Urothelium cell line (cell line): ENCODE data around the gene RAB11FIP4.
A peak's percentile ranks its signal among the peaks of the same experiment; 100 is the strongest.

Source experiments
- DNase-seq: peaks from one replicate; pipeline ENCODE4 v3.0.0; 2011; ENCODE audit warnings: low spot score, mixed read lengths
- FAIRE-seq: peaks from 2 replicates; lab custom pipeline; 2011; peaks lifted over from hg19 to GRCh38; lab: Jason Lieb, UNC

The RAB11FIP4 gene

DNA sequence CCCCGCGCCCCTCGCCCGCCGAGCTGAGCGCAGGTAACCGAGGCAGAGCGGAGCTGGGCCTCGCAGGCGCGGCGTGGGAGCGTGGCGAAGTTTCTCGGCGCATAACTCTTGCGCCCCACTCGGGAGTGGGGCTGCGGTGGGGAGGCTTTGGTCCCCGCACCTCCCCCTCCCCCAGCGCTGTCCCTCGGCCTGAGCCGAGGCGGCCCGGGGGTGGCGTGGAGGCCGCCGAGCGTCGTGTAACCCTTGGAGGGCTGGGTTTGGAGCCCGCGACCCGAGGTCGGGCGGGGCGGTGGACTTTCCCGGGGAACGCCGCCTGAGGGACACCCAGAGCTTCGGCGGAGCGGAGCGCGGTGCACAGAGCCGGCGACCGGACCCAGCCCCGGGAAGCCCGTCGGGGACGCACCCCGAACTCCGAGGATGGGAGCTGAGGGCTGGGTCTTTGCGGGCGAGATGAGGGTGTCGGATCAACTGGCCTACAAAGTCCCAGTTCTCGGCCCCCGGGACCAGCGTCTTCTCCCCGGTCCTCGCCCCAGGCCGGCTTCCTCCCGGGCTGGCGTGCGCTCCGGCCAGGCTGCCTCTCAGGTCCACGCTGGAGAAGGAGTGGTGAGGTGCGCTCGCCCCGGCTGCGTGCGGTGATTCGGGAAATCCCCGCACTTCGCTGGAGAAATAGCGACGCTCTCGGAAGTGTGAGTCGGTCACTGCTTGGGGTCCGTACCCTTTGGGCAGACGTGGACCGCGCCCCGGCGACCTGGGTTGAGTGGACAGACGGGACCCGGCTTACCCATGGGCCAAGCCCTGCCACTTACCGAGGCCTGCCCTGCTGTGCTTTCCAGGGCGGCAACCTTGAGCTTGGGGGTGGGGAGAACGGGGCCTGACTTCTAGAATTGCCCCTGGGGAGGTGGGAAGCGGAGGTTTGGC lies 168.4 kb downstream of the RAB11FIP4 start:
- no peak for DNase-seq
- no peak for FAIRE-seq

DNA sequence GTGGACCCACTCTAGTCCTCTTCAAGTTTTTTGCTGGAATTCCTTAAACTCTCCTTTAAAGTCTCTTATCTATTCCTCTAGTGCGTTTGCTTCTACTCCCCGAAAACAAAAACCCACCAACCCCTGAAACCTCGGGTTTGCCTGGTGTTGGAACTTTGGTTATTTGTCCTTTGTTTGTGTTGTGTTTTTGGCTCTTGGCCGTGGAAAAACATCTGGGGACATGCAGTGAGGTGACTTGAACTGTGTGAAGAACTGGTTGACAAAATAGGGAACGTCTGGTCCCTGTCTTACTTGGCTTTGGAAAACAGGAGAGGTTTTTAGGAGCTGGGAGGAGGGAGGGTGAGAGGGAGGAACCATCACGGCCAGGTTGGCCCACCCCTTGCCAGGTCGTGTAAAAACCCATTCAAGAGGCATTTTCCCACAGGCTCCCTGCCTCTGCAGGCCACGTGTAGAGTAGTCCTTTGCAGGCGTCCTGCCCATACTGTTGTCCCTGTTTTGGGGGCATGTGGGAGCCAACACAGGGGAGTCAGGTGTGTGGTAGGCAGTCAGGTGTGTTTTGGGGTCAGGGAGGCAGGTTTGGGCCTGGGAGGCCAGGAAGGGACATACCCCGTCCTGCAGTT lies 169.3 kb downstream of the RAB11FIP4 start:
- FAIRE-seq (no peak), DNase-seq (no peak)

DNA sequence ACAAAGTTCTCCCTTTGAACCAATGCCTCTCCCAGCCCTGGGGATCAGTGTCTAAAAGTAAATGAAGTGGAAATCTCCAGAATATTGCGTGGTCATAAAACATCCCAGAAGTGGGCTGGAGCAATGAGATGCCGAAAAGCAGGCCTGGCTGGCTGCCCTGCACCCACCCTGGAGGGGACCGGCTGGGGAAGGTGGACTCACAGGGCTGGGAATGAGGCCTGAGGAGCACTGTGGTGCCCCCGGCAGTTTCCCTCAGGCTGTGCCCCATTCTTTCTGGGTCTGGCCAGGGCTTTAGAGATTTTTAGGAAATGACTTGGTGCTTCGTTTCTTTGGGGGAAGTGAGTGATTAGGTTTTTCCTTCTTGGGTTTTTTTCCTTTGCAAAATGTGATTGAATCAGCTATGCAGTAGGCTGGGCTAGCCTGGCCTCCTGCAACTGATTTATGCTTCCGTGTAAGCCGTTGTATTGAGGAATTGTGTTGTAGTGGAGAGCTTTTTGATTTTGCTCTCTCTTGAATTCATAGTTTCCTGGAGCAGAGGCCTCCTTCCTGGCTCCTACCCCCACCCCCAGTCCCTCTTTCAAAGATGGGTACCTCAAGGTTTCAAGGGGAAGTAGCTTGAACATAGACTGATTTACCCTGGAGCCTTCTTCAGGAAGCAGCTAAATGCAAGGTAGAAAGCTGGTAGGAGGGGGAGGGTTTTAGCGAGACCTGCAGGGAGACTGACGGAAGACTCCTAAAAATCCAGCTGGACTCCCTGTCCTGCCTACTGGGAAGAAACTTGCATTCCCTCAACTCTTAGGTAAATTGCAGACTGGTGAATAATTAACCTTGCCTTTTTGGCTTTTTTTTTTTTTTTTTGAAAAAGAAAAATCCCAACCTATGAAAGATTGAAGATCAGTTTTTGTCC lies 170.2 kb downstream of the RAB11FIP4 start:
- DNase-seq: no peak
- no peak for FAIRE-seq

DNA sequence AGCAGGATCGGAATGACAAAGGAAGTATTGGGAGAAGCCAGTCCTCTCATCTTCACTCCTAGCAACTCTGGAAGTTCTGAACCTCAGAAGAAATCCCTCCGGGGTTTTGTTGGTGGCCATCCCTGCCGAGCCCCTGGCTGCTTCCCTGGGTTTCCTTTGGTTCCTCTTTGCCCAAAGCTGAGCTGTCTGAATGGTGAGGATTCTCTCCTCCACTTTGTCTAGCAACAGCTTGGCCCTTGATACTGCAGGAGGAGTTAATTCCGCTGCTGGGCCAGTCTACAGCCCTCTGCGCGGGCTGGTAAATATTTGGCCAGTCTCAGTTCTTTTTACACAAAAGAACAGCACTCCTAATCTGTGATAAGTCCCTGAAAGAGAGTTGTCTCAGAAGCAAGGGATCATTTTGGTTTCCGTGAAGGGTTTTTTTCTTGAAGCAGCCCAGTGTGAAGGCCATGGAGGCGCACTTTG lies 170.9 kb downstream of the RAB11FIP4 start:
- DNase-seq: no peak
- FAIRE-seq: no peak

DNA sequence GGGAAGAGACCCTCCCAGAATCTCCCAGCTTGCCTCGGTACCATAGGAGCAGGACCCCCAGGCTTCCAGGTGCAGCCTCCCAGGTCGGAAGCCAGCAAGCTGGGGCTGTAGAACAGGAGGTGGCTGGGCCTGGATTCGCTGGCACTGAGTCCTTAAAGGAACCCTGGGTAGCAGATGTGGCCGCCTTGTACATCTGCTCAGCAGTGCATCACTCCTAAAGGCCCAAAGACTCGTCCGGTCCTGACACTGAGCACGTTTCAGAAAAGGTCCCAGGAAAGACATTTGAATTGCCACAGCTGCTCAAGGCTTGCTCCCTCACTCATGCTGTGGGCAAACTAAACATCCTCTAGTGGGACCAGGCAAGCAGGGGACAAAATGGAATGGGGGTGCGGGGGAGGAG lies 172.8 kb downstream of the RAB11FIP4 start:
- no peak for DNase-seq
- no peak for FAIRE-seq

DNA sequence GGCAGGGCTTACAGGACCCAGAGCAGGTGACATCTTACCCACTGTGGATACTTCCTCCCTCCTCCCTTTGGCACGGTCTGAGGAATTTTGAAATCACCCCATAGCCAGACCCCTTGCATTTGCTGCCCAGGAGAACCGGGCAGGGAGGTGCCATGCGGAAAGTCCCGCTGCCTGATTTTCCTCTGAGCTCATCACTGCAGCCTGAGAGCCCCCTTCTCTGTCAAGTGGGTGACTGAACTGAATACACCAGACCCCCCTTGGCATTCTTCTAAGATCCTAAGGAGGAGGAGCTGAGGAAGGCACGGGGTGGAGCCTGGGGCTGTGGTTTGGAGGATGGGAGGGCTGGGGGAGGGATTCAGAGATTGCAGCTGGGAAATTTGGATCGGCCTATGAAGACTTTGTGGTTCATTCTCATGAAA lies 173.4 kb downstream of the RAB11FIP4 start:
- FAIRE-seq (no peak), DNase-seq (no peak)

DNA sequence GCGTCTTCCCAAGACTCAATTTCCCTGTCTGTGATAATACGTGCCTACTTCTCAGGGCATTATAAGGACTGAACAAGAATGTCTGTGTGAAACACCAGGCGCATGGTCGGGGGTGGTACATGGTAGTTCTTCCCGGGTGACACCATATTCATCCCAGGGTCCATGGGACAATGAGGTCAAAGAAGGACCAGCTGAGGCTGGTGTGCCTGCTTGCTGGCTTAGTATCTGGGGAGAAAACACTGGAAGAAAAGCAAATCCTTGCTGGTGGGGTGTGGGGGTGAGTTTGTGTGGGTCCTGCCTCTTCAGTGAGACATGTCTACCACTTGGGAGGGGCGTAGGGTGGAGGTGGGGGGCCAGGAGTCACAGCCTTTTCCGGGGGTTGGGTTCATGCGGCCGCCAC lies 174.2 kb downstream of the RAB11FIP4 start:
- DNase-seq (no peak), FAIRE-seq (no peak)

DNA sequence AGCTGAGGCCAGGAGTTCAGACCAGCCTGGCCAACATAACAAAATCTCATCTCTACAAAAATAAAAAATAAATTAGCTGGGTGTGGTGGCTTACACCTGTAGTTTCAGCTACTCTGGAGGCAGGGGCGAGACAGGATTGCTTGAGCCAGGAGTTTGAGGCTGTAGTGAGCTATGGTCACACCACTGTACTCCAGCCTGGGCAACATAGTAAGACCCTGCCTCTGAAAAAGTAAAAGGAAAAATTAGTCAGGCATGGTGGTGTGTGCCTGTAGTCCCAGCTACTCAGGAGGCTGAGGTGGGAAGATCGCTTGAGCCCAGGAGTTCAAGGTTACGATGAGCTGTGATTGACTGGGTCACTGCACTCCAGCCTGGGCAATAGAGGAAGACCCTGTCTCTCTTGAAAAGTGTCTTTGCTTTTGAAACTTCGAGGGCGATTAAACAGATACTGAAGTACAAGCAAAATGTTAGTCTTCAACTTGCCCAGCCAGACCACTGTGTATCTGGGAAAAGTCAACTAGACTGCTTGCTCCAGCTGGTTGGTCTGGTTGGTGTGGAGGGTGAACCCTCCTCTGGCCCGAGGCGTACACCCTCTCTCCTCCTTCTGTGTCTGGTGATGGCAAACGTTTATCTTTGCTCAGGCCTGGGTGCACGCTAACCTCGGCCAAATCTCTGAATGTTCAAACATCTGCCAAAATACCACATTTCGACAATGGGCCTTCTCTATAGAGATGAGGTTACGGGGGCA lies 174.9 kb downstream of the RAB11FIP4 start:
- DNase-seq (no peak), FAIRE-seq (no peak)

DNA sequence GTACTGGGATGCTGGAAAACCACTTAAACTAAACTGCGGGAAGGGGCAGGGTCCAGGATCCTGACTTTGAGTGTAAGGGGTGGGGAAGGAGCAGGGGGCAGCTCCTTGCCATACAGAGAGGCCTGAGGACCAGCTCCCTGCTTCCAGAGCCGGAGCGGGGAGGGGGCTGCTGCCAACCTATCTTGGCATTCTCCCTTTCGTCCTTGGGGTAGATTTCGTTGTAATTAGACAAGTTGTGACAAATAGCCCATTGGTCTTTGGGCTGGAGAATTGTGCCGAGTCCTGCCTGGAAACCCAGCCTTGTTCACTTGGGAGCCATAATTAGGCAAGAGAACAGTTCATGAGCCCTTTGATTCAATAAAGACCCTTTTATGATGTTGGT lies 175.5 kb downstream of the RAB11FIP4 start:
- FAIRE-seq (no peak), DNase-seq (no peak)

DNA sequence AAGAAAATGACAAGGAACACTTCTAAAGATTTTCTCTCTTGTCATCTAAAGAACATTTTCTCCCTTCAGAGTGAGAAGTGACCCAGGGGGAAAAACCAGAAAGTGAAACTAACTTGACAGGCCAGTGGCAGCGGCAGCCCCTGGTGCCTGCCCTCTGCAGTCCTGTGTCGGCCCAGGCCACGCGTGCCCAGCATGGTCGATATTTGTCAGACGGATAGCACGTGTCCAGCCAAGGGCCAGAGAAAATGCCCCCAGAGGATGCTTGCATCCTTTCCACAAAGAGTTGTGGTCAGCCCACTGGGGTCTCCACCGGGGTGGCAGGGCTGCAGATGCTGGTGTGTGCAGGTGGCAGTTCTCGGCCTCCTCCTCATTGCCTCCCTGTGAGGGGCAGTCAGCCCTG lies 176.6 kb downstream of the RAB11FIP4 start:
- FAIRE-seq (no peak), DNase-seq (no peak)

DNA sequence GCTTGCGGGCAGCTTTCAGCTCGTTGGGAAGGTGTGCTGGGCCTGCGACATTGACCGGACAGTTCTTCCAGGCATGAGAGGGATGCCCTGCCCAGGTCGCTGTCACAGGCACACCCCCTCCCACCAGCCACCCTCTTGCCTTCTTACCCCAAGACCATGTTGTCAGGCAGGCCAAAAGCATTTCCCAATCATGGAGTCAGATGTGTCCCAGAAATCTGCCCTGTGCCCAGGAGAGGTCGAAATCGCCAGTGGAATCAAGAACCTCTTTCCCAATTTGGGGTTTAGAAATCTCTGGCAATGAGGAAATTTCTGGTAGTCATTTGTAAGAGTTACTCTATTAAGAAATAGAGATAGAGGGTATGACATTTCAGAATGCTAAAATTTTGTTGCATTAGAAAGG lies 177.1 kb downstream of the RAB11FIP4 start:
- no peak for DNase-seq
- FAIRE-seq: no peak

DNA sequence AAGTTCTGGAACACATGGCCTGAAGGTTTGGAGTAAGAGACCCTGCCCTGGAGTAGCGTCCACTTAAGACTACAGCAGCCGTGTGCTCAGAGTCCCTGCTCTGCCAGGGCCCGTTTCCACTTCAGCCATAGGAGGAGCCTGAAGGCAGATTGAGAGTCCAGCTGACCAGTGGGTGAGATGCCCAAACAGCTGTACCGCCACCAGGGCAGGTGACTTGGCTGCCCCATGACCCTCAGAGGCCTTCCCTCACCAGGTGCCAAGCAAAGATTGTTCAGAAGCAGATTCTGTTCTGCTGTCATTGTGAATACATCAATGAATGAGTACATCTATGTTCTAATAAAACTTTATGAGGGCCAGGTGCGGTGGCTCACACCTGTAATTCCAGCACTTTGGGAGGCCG lies 178.8 kb downstream of the RAB11FIP4 start:
- FAIRE-seq: no peak
- no peak for DNase-seq

DNA sequence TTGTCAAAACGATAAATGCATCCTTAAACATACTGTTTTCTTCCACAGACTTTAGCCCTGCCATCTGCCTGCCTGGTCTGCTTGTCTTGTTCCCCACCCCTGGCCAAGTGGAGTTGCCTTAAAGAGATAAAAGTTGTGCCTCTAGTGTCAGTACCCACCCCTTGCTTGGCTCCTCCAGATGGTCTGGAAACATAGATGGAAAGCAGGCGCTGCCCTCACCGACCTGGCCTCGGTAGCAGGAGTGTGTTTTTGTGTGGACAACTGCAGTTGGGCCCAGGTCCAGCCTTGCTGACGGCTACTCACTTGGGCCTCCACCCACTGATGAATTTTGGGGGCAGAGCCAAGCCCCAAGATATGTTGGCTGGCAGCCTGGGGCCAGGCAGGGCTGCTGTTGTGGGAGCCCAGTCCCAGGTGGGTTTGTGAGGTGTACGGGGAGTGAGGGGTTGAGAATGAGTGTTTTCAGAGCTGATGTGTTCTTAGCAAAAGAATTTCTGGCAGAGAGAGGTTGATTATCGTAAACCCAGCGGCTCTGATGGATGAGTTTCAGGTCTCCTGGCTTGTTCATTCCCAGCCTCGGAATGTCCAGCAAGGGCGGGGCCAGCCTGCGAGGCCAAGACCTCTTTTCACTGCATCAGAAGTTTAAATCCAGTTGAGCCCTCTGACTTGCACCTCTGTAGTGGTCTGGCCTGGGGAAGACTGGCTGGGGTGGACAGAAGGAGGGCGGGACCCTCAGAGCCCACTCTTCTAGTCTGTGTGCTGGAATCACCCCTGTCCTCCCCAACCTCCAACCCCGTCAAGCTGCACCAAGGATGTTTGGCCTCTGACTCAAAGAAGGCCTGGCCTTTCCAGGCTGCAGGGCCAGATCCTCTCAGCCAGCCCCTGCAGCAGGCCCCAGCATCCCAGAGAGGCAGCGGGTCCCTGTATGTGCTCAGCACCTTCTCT lies 179.7 kb downstream of the RAB11FIP4 start:
- peak; percentile 56 for FAIRE-seq

DNA sequence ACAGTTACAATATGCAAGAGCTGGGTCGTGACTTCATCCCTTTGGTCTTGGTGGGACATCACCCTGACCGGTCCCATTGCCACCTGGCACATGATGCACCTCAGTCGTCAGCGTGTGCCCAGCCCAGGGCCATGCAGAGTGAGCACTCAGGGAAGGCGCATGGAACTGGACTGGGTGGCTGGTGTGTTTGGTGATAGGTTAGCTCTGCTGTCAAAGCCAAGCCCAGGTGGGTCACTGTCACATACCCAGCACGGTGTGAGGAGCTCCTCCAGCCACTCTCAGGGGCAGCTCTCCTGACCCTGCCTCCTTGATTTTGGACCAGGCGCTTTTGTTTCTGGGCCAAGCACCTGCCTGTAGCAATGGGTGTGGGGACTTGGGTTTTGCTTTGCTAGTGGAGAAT lies 180.9 kb downstream of the RAB11FIP4 start:
- no peak for FAIRE-seq
- no peak for DNase-seq

More for the DNA sequence above, 179.7 kb downstream of the RAB11FIP4 start:
- peak; percentile 37 for DNase-seq

DNA sequence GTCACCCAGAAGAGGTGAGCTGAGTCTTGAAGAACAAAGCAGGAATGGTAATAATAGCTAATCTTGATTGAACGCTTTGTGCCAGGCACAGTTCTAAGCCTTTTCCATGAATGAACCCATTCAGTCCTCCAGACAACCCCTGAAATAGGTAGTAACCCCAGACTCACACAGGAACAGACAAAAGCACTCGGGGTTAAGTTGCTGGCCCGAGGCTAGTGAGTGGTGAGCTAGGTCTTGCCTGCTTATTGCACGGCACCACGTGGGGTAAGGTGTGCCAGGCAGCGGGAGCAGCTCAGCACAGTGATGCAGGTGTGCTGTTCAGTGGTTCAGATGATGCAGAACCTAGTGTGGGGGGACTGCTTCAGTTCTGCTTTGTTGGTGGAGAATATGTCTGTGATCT lies 181.6 kb downstream of the RAB11FIP4 start:
- FAIRE-seq (peak; percentile 88), DNase-seq (no peak)

DNA sequence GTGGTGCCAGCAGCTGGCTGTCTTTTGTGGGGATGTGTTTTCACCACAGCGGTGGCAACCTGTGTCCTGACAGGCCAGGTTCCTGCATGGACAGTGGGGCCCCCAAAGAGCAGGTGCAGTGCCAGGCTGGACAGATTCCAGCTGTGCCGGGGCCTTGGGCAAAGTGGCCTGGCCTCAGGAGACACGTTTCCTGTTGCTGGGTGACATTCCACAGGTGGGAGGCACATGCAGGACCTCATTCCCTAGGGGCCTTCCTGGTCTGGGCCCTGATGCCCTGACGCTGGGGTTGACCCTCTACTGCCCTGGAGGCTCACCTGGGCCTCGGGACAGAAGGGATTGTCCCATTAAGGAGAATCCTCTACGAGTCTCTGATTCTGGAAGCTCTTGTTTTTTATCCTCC lies 182.4 kb downstream of the RAB11FIP4 start:
- DNase-seq: no peak
- no peak for FAIRE-seq

DNA sequence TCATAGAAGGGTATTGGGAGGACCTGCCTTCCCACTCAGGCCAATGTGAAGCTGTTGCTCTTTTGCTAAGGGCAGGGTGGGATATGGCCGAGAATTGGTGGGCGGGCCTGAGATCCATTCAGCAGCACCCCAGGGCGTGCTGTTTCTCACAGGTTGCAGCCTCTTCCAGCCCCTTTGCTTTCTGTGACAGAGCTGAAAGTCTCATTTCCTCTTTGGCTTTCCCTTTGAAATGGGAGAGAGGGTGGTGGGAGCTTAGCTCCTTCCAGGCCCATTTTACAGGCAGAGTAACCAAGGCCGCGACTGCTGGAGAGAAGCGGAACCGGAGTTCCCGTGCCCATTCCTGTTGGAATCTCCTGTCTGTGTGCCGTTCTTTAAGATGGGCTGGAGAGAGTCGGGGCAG lies 183.0 kb downstream of the RAB11FIP4 start:
- DNase-seq (no peak), FAIRE-seq (no peak)

DNA sequence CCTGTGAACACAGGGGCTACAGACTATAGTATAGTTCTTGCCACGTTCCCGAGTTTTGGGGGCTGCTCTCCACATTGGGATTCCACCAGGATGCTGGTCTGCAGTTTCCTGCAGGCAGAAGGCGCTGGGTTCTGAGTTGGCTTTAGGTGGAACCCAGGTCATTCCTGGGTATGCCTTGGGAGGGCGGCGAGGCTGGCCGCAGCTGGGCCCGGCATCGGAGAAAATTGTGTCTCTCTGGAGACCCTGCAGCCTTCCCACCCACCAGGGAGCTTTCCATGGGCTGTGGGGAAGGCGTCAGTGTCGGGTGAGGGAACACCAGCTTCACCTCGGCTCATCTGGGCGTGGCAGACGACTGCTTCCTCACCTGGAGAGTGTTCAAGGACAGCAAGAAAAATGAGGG lies 183.6 kb downstream of the RAB11FIP4 start:
- DNase-seq: no peak
- no peak for FAIRE-seq

DNA sequence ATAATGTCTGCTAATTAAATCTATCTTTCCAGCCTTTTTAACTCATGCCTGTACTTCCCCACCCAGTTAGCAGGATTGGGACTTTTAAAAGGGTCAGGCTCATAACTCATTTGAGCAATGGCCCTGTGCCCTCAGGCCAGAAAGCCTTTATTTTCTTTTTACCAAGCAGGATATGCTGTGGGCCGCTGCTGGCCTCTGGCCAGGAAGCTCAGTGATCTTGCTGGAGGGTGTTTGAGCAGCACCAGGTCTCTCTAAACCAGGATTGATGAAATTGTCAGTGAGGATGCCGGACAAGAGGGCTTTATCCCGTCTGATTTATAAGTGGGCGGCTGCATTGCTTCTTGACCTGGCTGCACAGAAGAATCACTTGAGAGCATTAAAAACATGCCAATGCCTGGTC lies 187.8 kb downstream of the RAB11FIP4 start:
- FAIRE-seq (no peak), DNase-seq (no peak)
